Endodermal cell (in vitro differentiated cells): ENCODE data around the gene KIF1A. TPM values are rescaled to one million over a fixed set of nuclear protein-coding genes. Genes with fewer than 3 reads are reported as not detected.

Experiments
- DNase-seq: peaks from one replicate; pipeline ENCODE4 v3.0.0-alpha.2; 2017
- H3K27ac ChIP-seq: 2 replicates; pipeline ENCODE4 v1.5.1; 2013; ENCODE audit warnings: mild to moderate bottlenecking, low read depth, low read length, moderate library complexity
- H3K27me3 ChIP-seq: 2 replicates; pipeline ENCODE4 v1.6.1; 2013; ENCODE audit warnings: mild to moderate bottlenecking, low read length, moderate library complexity; ENCODE audit not compliant: insufficient read depth, control insufficient read depth, poor library complexity, severe bottlenecking
- H3K36me3 ChIP-seq: 2 replicates; pipeline ENCODE4 v1.7.0; 2013; ENCODE audit warnings: mild to moderate bottlenecking, low read length, moderate library complexity; ENCODE audit not compliant: control insufficient read depth, insufficient read depth
- H3K4me1 ChIP-seq: one replicate; pipeline ENCODE4 v1.7.0; 2013; ENCODE audit warnings: low read length; ENCODE audit not compliant: control insufficient read depth, insufficient read depth
- H3K4me3 ChIP-seq: 2 replicates; pipeline ENCODE4 v1.5.1; 2013; ENCODE audit warnings: mild to moderate bottlenecking, low read length, moderate library complexity
- H3K9ac ChIP-seq: 2 replicates; pipeline ENCODE4 v1.6.1; 2013; ENCODE audit warnings: mild to moderate bottlenecking, low read length, moderate library complexity; ENCODE audit not compliant: poor library complexity, severe bottlenecking; ENCODE audit errors: extremely low read depth
- H3K9me3 ChIP-seq: 2 replicates; pipeline ENCODE4 v1.6.1; 2013; ENCODE audit warnings: mild to moderate bottlenecking, low read length, moderate library complexity; ENCODE audit not compliant: control insufficient read depth
- H3K27ac Mint-ChIP-seq: 2 replicates; pipeline ENCODE4 v1.8.0; 2020; ENCODE audit warnings: mixed read lengths
- H3K27me3 Mint-ChIP-seq: 2 replicates; pipeline ENCODE4 v1.8.0; 2021; ENCODE audit warnings: mild to moderate bottlenecking, mixed read lengths; ENCODE audit not compliant: insufficient read depth
- H3K36me3 Mint-ChIP-seq: 2 replicates; pipeline ENCODE4 v1.8.0; 2020; ENCODE audit warnings: low read depth, mixed read lengths
- H3K4me1 Mint-ChIP-seq: 2 replicates; pipeline ENCODE4 v1.8.0; 2020; ENCODE audit warnings: mixed read lengths
- H3K4me3 Mint-ChIP-seq: 2 replicates; pipeline ENCODE4 v1.8.0; 2020; ENCODE audit warnings: mild to moderate bottlenecking, moderate library complexity, mixed read lengths
- H3K9me3 Mint-ChIP-seq: 2 replicates; pipeline ENCODE4 v1.8.0; 2020; ENCODE audit warnings: mild to moderate bottlenecking, mixed read lengths
- CTCF ChIP-seq: fragments of 200-600 bp; sonication (generic); conservative IDR thresholded peaks from 2 replicates; pipeline ENCODE4 v1.5.0; 2021; ENCODE audit warnings: antibody characterized with exemption, mild to moderate bottlenecking
- WGBS, 2 experiments: methylation state at CpG; one replicate each; pipeline versions ENCODE4 v1.1.5 to v1.1.7; 2013; ENCODE audit warnings: missing lambda C conversion rate in 2 of 2, mixed read lengths in 1 of 2; ENCODE audit not compliant: insufficient coverage in 1 of 2, insufficient read length in 1 of 2; 5-methylcytosine and 5-hydroxymethylcytosine counted together
- total RNA-seq, 2 donors: library from RNA; stranded (reverse); fragmentation: NEBNext Ultra II Directional in 1 of 2; extraction: Animal tissue kit (Norgen Biotek cat#: 25700) in 1 of 2; gene quantifications; 2 replicates in 1 of 2; 3 replicates in 1 of 2; pipeline ENCODE4 v1.2.1, GENCODE V29; 2021

Gene KIF1A
- total RNA-seq, 2 donors from 2014 or later = 58.8 to 83.1 TPM

GRCh38 chr2:240766072-240766471 is 53.9 kb downstream of the KIF1A start:
- no peak for DNase-seq
- H3K9me3 ChIP-seq = no peaks in the 10 kb centered on the region
- Mint-ChIP-seq H3K9me3 (no peaks in the 10 kb centered on the region), H3K27me3 (no peaks in the 10 kb centered on the region), H3K27ac (no peak overlapping the region), H3K4me3 (no peak overlapping the region), H3K4me1 (no peaks in the 10 kb centered on the region), H3K36me3 (no peaks in the 10 kb centered on the region)
- no peak overlapping the region for H3K9ac ChIP-seq
- H3K4me1 ChIP-seq = no peaks in the 10 kb centered on the region
- H3K27me3 ChIP-seq = no peaks in the 10 kb centered on the region
- no peak overlapping the region for H3K4me3 ChIP-seq
- H3K27ac ChIP-seq = no peak overlapping the region
- peaks cover 4% of the 10 kb centered on the region for H3K36me3 ChIP-seq
- TF ChIP-seq CTCF = no peak
- 88 to 93% methylated on average over 6 to 7 of the region's 7 CpGs for WGBS, 2 experiments

- WGBS, 2 experiments = 86 to 92% methylated on average over 6 to 7 of the region's 7 CpGs
- Histone ChIP-seq H3K27me3 (no peaks in the 10 kb centered on the region), H3K9me3 (no peaks in the 10 kb centered on the region), H3K36me3 (peaks cover 4% of the 10 kb centered on the region), H3K27ac (no peak overlapping the region), H3K4me1 (no peaks in the 10 kb centered on the region), H3K9ac (no peak overlapping the region), H3K4me3 (no peak overlapping the region)
- no peak for DNase-seq
- Mint-ChIP-seq H3K27me3 (no peaks in the 10 kb centered on the region), H3K4me3 (no peak overlapping the region), H3K4me1 (no peaks in the 10 kb centered on the region), H3K9me3 (no peaks in the 10 kb centered on the region), H3K27ac (no peak overlapping the region), H3K36me3 (no peaks in the 10 kb centered on the region)
- TF ChIP-seq CTCF = no peak
Measured at GRCh38 chr2:240765007-240765406, 55.0 kb downstream of the KIF1A start.

DNA sequence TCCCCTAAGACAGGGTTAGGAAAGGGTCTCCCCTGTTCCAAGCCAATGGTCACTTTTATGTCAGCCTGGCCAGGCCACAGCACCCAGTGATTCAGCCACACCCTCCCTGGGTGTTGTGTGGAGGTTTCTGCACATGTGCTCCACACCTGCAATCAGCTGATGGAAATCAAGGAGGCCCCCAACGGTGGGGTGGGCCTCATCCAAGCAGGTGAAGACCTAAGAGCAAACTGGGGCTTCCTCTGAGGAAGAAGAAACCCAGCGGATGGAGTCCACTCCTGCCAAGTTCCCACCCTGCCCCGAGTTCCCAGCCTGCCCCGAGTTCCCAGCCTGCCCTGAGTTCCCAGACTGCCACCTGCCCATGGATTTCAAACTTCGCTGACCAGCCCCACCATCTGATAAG is 55.4 kb downstream of the KIF1A start:
- Mint-ChIP-seq H3K4me1 (no peaks in the 10 kb centered on the region), H3K4me3 (no peak overlapping the region), H3K9me3 (no peaks in the 10 kb centered on the region), H3K27ac (no peak overlapping the region), H3K36me3 (no peaks in the 10 kb centered on the region), H3K27me3 (no peaks in the 10 kb centered on the region)
- Histone ChIP-seq H3K27ac (no peak overlapping the region), H3K9me3 (no peaks in the 10 kb centered on the region), H3K4me1 (no peaks in the 10 kb centered on the region), H3K4me3 (no peak overlapping the region), H3K27me3 (no peaks in the 10 kb centered on the region), H3K9ac (no peak overlapping the region), H3K36me3 (peaks cover 4% of the 10 kb centered on the region)
- no peak for TF ChIP-seq CTCF
- DNase-seq = no peak
- 89 to 92% methylated on average over 5 of the region's 5 CpGs for WGBS, 2 experiments
